ENCODE data around the gene OR6C76. TPM values are rescaled to one million over a fixed set of nuclear protein-coding genes. Genes with fewer than 3 reads are reported as not detected.
"Not testable (repeated sequence)": the region's sequence is repeated elsewhere in the genome, so short reads cannot be mapped to it uniquely, and the experiment has no call there.

OR6C76 gene
- total and polyA plus RNA-seq, 11 donors = not detected

DNA sequence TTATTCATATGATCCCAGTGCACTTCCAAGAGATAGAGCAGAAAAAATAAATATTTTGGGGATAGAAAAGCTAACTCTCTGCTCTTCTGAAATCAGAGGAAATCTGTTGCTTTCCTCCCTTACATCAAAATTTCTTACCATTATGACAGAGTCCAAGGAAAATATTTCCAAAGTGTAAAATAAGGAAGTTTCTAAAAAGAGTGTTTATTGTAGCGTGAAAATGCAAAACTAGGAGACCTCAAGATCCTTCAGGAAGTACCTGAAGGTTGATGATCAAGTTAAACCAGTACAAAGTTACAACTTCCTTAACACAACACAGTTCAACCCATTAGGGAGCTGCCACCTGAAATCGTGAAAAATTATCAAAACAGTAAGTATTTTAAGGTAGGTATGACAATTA, 17.7 kb downstream of the OR6C76 start, which contains the start of gene OR6C2:
OR6C2 (plus strand) TSS at position 301 of the 400 bp plus-strand sequence. CDS start 8,138 bp downstream, outside the sequence.
- intact Hi-C loops (cut with DNase I) = loop anchor here in 1 of 10 donors (10.0 kb wide), 1 partner anchor 171 kb away; no protein-coding TSS in a partner anchor
- no peaks in the 10 kb centered on the region for H3K4me1 ChIP-seq
- TF ChIP-seq POLR2A (IDR thresholded peaks at IDR 0.05) = no peak
- TF ChIP-seq, protein P1, sequence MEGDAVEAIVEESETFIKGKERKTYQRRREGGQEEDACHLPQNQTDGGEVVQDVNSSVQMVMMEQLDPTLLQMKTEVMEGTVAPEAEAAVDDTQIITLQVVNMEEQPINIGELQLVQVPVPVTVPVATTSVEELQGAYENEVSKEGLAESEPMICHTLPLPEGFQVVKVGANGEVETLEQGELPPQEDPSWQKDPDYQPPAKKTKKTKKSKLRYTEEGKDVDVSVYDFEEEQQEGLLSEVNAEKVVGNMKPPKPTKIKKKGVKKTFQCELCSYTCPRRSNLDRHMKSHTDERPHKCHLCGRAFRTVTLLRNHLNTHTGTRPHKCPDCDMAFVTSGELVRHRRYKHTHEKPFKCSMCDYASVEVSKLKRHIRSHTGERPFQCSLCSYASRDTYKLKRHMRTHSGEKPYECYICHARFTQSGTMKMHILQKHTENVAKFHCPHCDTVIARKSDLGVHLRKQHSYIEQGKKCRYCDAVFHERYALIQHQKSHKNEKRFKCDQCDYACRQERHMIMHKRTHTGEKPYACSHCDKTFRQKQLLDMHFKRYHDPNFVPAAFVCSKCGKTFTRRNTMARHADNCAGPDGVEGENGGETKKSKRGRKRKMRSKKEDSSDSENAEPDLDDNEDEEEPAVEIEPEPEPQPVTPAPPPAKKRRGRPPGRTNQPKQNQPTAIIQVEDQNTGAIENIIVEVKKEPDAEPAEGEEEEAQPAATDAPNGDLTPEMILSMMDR (IDR thresholded peaks at IDR 0.05) = no peak
- no peak within 1 kb of the TSS for H3K4me3 ChIP-seq
- H3K27me3 ChIP-seq = peaks cover 0 to 5% (median 0%) of the 10 kb centered on the region in 9 donors
- WGBS, 4 donors = 51 to 60% (median 55%) methylated on average over 2 of the region's 2 CpGs
- no peak within 1 kb of the TSS for H3K27ac ChIP-seq
- no peaks in the 10 kb centered on the region for H3K36me3 ChIP-seq
- H3K9me3 ChIP-seq = peaks cover 0 to 23% (median 10%) of the 10 kb centered on the region in 12 donors
- no peak for DNase-seq
- no peak for ATAC-seq

DNA sequence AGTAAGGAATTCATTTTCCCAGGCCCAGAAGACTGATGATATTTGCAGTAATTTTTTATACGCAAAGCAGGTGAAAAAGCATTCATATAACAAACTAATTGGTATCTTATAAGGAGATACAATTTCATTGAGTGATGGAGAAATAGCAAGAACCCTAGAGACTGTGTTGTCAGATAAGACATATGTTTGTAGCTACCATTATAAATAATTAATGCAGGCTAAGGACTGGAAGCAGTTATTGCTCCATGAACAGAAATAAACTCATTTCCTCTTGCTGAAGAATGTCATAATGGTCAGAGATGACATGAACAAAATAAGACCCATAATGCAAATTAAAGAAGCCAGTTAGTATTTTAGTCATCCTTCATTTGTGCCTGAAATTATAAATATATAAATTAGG, 19.3 kb downstream of the OR6C76 start:
- no peaks in the 10 kb centered on the region for H3K36me3 ChIP-seq
- intact Hi-C loops (cut with DNase I) = loop anchor here in 1 of 10 donors (10.0 kb wide), 1 partner anchor 169 kb away; no protein-coding TSS in a partner anchor
- H3K9me3 ChIP-seq = peaks cover 0 to 18% (median 10%) of the 10 kb centered on the region in 12 donors
- 92 to 100% (median 96%) methylated on average over 1 of the region's 1 CpG for WGBS, 4 donors
- H3K4me1 ChIP-seq = no peaks in the 10 kb centered on the region
- DNase-seq (no peak), ATAC-seq (no peak)
- H3K27ac ChIP-seq = no peak overlapping the region
- TF ChIP-seq, protein P1 (IDR thresholded peaks at IDR 0.05) = no peak
- no peak for TF ChIP-seq POLR2A (IDR thresholded peaks at IDR 0.05)
- peaks cover 0 to 5% (median 0%) of the 10 kb centered on the region in 9 donors for H3K27me3 ChIP-seq
- no peak overlapping the region for H3K4me3 ChIP-seq

DNA sequence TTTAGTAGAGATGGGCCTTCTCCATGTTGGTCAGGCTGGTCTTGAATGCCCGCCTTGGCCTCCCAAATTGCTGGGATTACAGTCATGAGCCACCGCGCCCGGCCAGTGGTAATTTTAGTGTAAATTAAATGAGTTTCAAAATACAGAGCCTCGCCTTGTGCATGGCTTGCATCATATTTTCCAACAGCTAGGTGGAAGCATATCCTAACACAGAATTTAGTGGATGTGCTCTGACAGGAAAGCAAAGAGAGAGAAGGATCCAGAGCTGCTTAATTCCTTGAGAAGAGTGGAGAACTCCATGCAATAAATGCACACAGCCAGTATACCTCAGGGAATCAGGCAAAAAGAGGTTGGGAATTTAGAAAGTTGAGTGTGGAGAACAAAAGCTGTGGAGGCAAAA, 20.3 kb downstream of the OR6C76 start:
- no peak for DNase-seq
- peaks cover 0 to 8% (median under 1%) of the 10 kb centered on the region in 12 donors for H3K9me3 ChIP-seq
- TF ChIP-seq, protein P1 (IDR thresholded peaks at IDR 0.05) = no peak
- H3K4me3 ChIP-seq = no peak overlapping the region
- peaks cover 0 to 5% (median 0%) of the 10 kb centered on the region in 9 donors for H3K27me3 ChIP-seq
- H3K36me3 ChIP-seq = no peaks in the 10 kb centered on the region
- no peak overlapping the region for H3K27ac ChIP-seq
- no peaks in the 10 kb centered on the region for H3K4me1 ChIP-seq
- intact Hi-C loops (cut with DNase I) = loop anchor here in 1 of 10 donors (10.0 kb wide), 1 partner anchor 168 kb away; no protein-coding TSS in a partner anchor
- ATAC-seq = no peak
- 81 to 85% (median 81%) methylated on average over 5 of the region's 5 CpGs for WGBS, 4 donors

DNA sequence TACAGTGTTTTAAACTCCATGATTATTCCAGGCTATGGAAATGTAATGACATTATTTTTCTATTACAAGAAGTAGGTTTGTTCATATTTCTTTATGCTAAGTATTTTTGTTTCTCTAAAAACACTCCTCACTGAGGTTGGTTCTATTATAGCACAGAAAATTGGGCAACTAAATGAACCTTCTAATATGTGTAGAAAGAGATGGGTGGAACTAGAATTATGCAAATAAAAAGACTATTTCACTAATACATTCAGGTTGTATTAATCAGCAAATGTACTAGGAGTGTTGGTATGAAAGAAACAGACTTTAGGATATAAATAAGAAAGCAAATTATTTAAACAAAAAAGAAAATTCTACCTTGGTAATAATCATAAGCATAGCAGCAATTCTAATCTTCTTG, 22.8 kb downstream of the OR6C76 start:
- TF ChIP-seq, protein P1 (IDR thresholded peaks at IDR 0.05) = no peak
- TF ChIP-seq POLR2A (IDR thresholded peaks at IDR 0.05) = no peak
- ATAC-seq = no peak
- peaks cover 0 to 5% (median 0%) of the 10 kb centered on the region in 9 donors for H3K27me3 ChIP-seq
- no peaks in the 10 kb centered on the region for H3K9me3 ChIP-seq
- no peak overlapping the region for H3K27ac ChIP-seq
- H3K4me3 ChIP-seq = no peak overlapping the region
- H3K36me3 ChIP-seq = no peaks in the 10 kb centered on the region
- DNase-seq = no peak
- no peaks in the 10 kb centered on the region for H3K4me1 ChIP-seq
- intact Hi-C loops (cut with DNase I) = loop anchor here in 1 of 10 donors (10.0 kb wide), 1 partner anchor 166 kb away; no protein-coding TSS in a partner anchor

DNA sequence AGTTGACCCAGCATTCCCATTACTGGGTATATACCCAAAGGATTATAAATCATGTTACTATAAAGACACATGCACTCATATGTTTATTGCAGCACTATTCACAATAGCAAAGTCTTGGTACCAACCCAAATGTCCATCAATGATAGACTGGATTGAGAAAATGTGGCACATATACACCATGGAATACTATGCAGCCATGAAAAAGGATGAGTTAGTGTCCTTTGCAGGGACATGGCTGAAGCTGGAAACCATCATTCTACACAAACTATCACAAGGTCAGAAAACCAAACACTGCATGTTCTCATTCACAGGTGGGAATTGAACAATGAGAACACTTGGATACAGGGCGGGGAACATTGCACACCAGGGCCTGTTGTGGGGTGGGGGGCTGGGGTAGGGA, 38.9 kb downstream of the OR6C76 start:
- H3K36me3 ChIP-seq; H3K27ac ChIP-seq; H3K4me1 ChIP-seq; H3K27me3 ChIP-seq; DNase-seq; ATAC-seq; intact Hi-C loops (cut with DNase I); H3K9me3 ChIP-seq; H3K4me3 ChIP-seq: not testable (repeated sequence)
- 85 to 100% (median 93%) methylated on average over 1 of the region's 1 CpG for WGBS, 4 donors

Measured in heart left ventricle (tissue), 16 donors.